A673 (cell line): ENCODE data around the gene NABP1. TPM values are rescaled to one million over a fixed set of nuclear protein-coding genes. Genes with fewer than 3 reads are reported as not detected.

Experiments used
- BruUV-seq: library from RNA; stranded (reverse); fragments of 400-500 nt; replicated peaks from 2 replicates; lab custom pipeline; 2021; lab: Mats Ljungman, UMichigan
- CTCF ChIA-PET: fragments of 300-600 bp; sonication (Branson Sonifier 250); formaldehyde crosslinking; loops from one replicate; lab custom pipeline; 2022; ENCODE audit warnings: antibody characterized with exemption; lab: Charles Lee
- POLR2A ChIA-PET: fragments of 300-600 bp; sonication (Branson Sonifier 250); formaldehyde crosslinking; loops from one replicate; lab custom pipeline; 2022; ENCODE audit warnings: antibody characterized with exemption; ENCODE audit not compliant: low non-redundant PET; lab: Charles Lee
- DNase-seq: peaks from one replicate; pipeline ENCODE4 v3.0.0-alpha.2; 2015; ENCODE audit warnings: low spot score
- H3K27ac ChIP-seq: fragments of 200-600 bp; sonication (generic); 2 replicates; pipeline ENCODE4 v1.5.1; 2016; ENCODE audit warnings: mixed run types, low read depth, mild to moderate bottlenecking, mixed read lengths, antibody characterized with exemption, low read length; ENCODE audit not compliant: poor library complexity, severe bottlenecking
- H3K27me3 ChIP-seq: fragments of 200-600 bp; sonication (generic); replicated peaks from 2 replicates; pipeline ENCODE4 v1.6.1; 2017; ENCODE audit warnings: mixed run types, low read depth, mild to moderate bottlenecking, mixed read lengths, antibody characterized with exemption, low read length; ENCODE audit not compliant: insufficient read depth, poor library complexity
- H3K36me3 ChIP-seq: fragments of 200-600 bp; sonication (generic); 2 replicates; pipeline ENCODE4 v1.6.1; 2016; ENCODE audit warnings: mixed run types, mild to moderate bottlenecking, mixed read lengths, antibody characterized with exemption, low read length; ENCODE audit not compliant: insufficient read depth, poor library complexity, severe bottlenecking
- H3K4me1 ChIP-seq: fragments of 200-600 bp; sonication (generic); 2 replicates; pipeline ENCODE4 v1.6.1; 2017; ENCODE audit warnings: mixed run types, mild to moderate bottlenecking, mixed read lengths, antibody characterized with exemption, low read length; ENCODE audit not compliant: insufficient read depth, poor library complexity, severe bottlenecking
- H3K4me3 ChIP-seq: fragments of 200-600 bp; sonication (generic); 2 replicates; pipeline ENCODE4 v1.5.1; 2016; ENCODE audit warnings: low read depth, mixed run types, mild to moderate bottlenecking, mixed read lengths, low read length; ENCODE audit not compliant: poor library complexity, severe bottlenecking
- H3K9me3 ChIP-seq: fragments of 200-600 bp; sonication (generic); 2 replicates; pipeline ENCODE4 v1.6.1; 2016; ENCODE audit warnings: mixed run types, low read depth, mild to moderate bottlenecking, mixed read lengths, antibody characterized with exemption, low read length; ENCODE audit not compliant: poor library complexity, severe bottlenecking
- EZH2 ChIP-seq: fragments of 200-600 bp; sonication (generic); IDR thresholded peaks from 2 replicates; pipeline ENCODE4 v1.6.1; 2017; ENCODE audit warnings: borderline replicate concordance, low read depth, mild to moderate bottlenecking, mixed read lengths, antibody characterized with exemption, low read length; ENCODE audit not compliant: poor library complexity, severe bottlenecking
- intact Hi-C: fragments of 100-400 bp; cut with micrococcal nuclease; formaldehyde crosslinking; loops from one replicate; pipeline ENCODE4 v1.10.0; 2022; ENCODE audit not compliant: unreplicated experiment
- total RNA-seq: library from RNA; stranded (reverse); gene quantifications from 2 replicates; pipeline ENCODE4 v1.2.3, GENCODE V29; 2021
- TF ChIP-seq, protein P1 (sequence below): fragments of 300-800, 200-600 bp; sonication (generic); conservative IDR thresholded peaks from 2 replicates; pipeline ENCODE4 v1.5.1; 2017; ENCODE audit warnings: low read depth, mild to moderate bottlenecking, antibody characterized with exemption, low read length, moderate library complexity, mixed read lengths

The NABP1 gene
- total RNA-seq, 1 experiment from 2014 or later = 38.4 TPM

DNA sequence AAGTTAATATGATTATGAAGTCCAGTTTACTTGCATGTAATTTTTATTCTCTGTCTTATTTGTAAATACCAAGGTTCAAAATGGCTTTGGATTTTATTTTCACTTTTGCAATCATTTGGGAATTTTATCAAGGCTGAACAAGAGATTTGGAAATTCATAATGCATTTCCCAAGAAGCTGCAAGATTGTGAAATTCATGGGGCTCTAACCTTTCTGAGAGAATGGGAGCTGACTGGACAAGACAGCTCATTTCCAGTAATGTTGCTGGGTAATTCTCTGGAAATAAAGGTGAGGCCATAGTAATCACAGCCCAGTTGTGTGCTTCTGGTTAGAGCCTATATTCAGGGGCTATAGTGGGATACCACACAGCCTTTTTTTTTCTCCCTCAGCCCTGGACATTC is 21.5 kb upstream of the NABP1 start:
- BruUV-seq = no TSS peak
- H3K9me3 ChIP-seq = no peaks in the 10 kb centered on the region
- ChIA-PET CTCF (no interaction called here), POLR2A (interaction anchor here (0.6 kb wide), 1 partner anchor 30 kb away, joined by 6 read pairs; no protein-coding TSS in a partner anchor)
- intact Hi-C loops = no loop called here
- H3K27me3 ChIP-seq = no peaks in the 10 kb centered on the region
- TF ChIP-seq, protein P1, sequence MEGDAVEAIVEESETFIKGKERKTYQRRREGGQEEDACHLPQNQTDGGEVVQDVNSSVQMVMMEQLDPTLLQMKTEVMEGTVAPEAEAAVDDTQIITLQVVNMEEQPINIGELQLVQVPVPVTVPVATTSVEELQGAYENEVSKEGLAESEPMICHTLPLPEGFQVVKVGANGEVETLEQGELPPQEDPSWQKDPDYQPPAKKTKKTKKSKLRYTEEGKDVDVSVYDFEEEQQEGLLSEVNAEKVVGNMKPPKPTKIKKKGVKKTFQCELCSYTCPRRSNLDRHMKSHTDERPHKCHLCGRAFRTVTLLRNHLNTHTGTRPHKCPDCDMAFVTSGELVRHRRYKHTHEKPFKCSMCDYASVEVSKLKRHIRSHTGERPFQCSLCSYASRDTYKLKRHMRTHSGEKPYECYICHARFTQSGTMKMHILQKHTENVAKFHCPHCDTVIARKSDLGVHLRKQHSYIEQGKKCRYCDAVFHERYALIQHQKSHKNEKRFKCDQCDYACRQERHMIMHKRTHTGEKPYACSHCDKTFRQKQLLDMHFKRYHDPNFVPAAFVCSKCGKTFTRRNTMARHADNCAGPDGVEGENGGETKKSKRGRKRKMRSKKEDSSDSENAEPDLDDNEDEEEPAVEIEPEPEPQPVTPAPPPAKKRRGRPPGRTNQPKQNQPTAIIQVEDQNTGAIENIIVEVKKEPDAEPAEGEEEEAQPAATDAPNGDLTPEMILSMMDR = no peak
- no peak for TF ChIP-seq EZH2
- H3K4me1 ChIP-seq = no peaks in the 10 kb centered on the region
- no peaks in the 10 kb centered on the region for H3K36me3 ChIP-seq
- no peak overlapping the region for H3K4me3 ChIP-seq
- no peak for DNase-seq
- no peak overlapping the region for H3K27ac ChIP-seq

- ChIA-PET CTCF (no interaction called here), POLR2A (interaction anchor here (0.6 kb wide), 1 partner anchor 30 kb away, joined by 6 read pairs; no protein-coding TSS in a partner anchor)
- no peaks in the 10 kb centered on the region for H3K4me1 ChIP-seq
- no peak for DNase-seq
- BruUV-seq = no TSS peak
- H3K4me3 ChIP-seq = no peak overlapping the region
- no peaks in the 10 kb centered on the region for H3K27me3 ChIP-seq
- TF ChIP-seq EZH2 = no peak
- TF ChIP-seq, protein P1 = no peak
- H3K27ac ChIP-seq = no peak overlapping the region
- no peaks in the 10 kb centered on the region for H3K9me3 ChIP-seq
- H3K36me3 ChIP-seq = no peaks in the 10 kb centered on the region
- intact Hi-C loops = no loop called here
These were observed 21.1 kb upstream of the NABP1 start for GRCh38 chr2:191656792-191657191.

GRCh38 chr2:191657977-191658376 is 20.0 kb upstream of the NABP1 start:
- intact Hi-C loops = no loop called here
- no peak for DNase-seq
- no peaks in the 10 kb centered on the region for H3K36me3 ChIP-seq
- no peaks in the 10 kb centered on the region for H3K27me3 ChIP-seq
- no peaks in the 10 kb centered on the region for H3K4me1 ChIP-seq
- no TSS peak for BruUV-seq
- H3K4me3 ChIP-seq = no peak overlapping the region
- ChIA-PET CTCF (no interaction called here), POLR2A (no interaction called here)
- H3K9me3 ChIP-seq = no peaks in the 10 kb centered on the region
- TF ChIP-seq, protein P1 = no peak
- TF ChIP-seq EZH2 = no peak
- no peak overlapping the region for H3K27ac ChIP-seq
